ENCODE measurements around the gene PPP1R16B.

- no peak for TF ChIP-seq POLR2A (IDR thresholded peaks at IDR 0.05)
- TF ChIP-seq, protein P1, sequence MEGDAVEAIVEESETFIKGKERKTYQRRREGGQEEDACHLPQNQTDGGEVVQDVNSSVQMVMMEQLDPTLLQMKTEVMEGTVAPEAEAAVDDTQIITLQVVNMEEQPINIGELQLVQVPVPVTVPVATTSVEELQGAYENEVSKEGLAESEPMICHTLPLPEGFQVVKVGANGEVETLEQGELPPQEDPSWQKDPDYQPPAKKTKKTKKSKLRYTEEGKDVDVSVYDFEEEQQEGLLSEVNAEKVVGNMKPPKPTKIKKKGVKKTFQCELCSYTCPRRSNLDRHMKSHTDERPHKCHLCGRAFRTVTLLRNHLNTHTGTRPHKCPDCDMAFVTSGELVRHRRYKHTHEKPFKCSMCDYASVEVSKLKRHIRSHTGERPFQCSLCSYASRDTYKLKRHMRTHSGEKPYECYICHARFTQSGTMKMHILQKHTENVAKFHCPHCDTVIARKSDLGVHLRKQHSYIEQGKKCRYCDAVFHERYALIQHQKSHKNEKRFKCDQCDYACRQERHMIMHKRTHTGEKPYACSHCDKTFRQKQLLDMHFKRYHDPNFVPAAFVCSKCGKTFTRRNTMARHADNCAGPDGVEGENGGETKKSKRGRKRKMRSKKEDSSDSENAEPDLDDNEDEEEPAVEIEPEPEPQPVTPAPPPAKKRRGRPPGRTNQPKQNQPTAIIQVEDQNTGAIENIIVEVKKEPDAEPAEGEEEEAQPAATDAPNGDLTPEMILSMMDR (IDR thresholded peaks at IDR 0.05) = no peak
These were observed 72.0 kb downstream of the PPP1R16B start for GRCh38 chr20:38877483-38877882.

All from right lobe of liver (tissue), 4 donors.